A549 (cell line): ENCODE results near the gene IFI44L. TPM values are rescaled to one million over a fixed set of nuclear protein-coding genes. Genes with fewer than 3 reads are reported as not detected.
A peak's percentile ranks its signal among the peaks of the same experiment; 100 is the strongest.

ENCODE experiments used
- ATAC-seq, 2 experiments: fragments of 200-7000 bp in 1 of 2; fragments of >200 bp in 1 of 2; cut with Nextera tagmentation in 1 of 2; cut with Tn5 transposase in 1 of 2; 3 replicates each; pipeline versions ENCODE4 v1.8.0 to v1.9.1; 2018 to 2020; ENCODE audit warnings: mild to moderate bottlenecking in 1 of 2, moderate library complexity in 1 of 2
- CTCF ChIA-PET: fragments of 300-600 bp; sonication (Branson Sonifier 250); formaldehyde crosslinking; extraction: SDS; loops from one replicate; lab custom pipeline; 2021; ENCODE audit warnings: antibody characterized with exemption, inconsistent platforms; lab: Yijun Ruan, JAX
- POLR2A ChIA-PET: fragments of 350-600 bp; formaldehyde crosslinking; extraction: SDS; loops from one replicate; lab custom pipeline; 2021; ENCODE audit warnings: antibody characterized with exemption, inconsistent platforms; lab: Yijun Ruan, JAX
- DNase-seq, 2 experiments: peaks; one replicate each; pipeline versions ENCODE4 v3.0.0 to v3.0.0-alpha.2; 2011 to 2016; ENCODE audit warnings: low read depth in 1 of 2, low spot score in 1 of 2
- FAIRE-seq: peaks from 2 replicates; lab custom pipeline; 2011; peaks lifted over from hg19 to GRCh38; lab: Jason Lieb, UNC
- H3K27ac ChIP-seq, 2 experiments: fragments of >200 bp; sonication (Bioruptor Twin); formaldehyde crosslinking; 3 replicates each; pipeline ENCODE4 v1.5.1; 2016 to 2017
- H3K4me1 ChIP-seq: fragments of >200 bp; sonication (Bioruptor Twin); formaldehyde crosslinking; 3 replicates; pipeline ENCODE4 v1.6.1; 2016
- H3K4me2 ChIP-seq: fragments of >200 bp; sonication (Bioruptor Twin); formaldehyde crosslinking; 3 replicates; pipeline ENCODE4 v1.6.1; 2016
- H3K4me3 ChIP-seq: fragments of >200 bp; sonication (Bioruptor Twin); formaldehyde crosslinking; 3 replicates; pipeline ENCODE4 v1.5.1; 2016
- H3K9me3 ChIP-seq: fragments of >200 bp; sonication (Bioruptor Twin); formaldehyde crosslinking; 3 replicates; pipeline ENCODE4 v1.6.1; 2016
- CBX2 ChIP-seq: fragments of 200-600 bp; sonication (generic); IDR thresholded peaks from 2 replicates; pipeline ENCODE4 v1.6.1; 2016; ENCODE audit warnings: low read depth, mild to moderate bottlenecking, borderline replicate concordance
- CEBPB ChIP-seq, 2 experiments: fragments of >200 bp in 1 of 2; sonication (Bioruptor Twin) in 1 of 2; formaldehyde crosslinking in 1 of 2; IDR thresholded peaks; 2 replicates each; pipeline ENCODE4 v1.6.1; 2012 to 2016
- CHD2 ChIP-seq: fragments of 150-350 bp; IDR thresholded peaks from 2 replicates; pipeline ENCODE4 v1.6.1; 2014; ENCODE audit warnings: low read length; ENCODE audit not compliant: partially characterized antibody
- CHD4 ChIP-seq: fragments of 200-600 bp; sonication (generic); IDR thresholded peaks from 2 replicates; pipeline ENCODE4 v1.6.1; 2016; ENCODE audit warnings: antibody characterized with exemption, mild to moderate bottlenecking, borderline replicate concordance
- EP300 ChIP-seq, 2 experiments: fragments of >200 bp; sonication (Bioruptor Twin); formaldehyde crosslinking; IDR thresholded peaks; 2 replicates in 1 of 2; 3 replicates in 1 of 2; pipeline ENCODE4 v1.6.1; 2016 to 2017
- FOSL2 ChIP-seq, 2 experiments: fragments of 450-650 bp in 1 of 2; fragments of >200 bp in 1 of 2; sonication (Bioruptor Twin) in 1 of 2; formaldehyde crosslinking; IDR thresholded peaks; 2 replicates each; pipeline versions ENCODE4 v1.5.0 to v1.6.1; 2016 to 2020; ENCODE audit warnings: mild to moderate bottlenecking in 1 of 2, moderate library complexity in 1 of 2
- FOXS1 ChIP-seq: fragments of 250-450 bp; sonication (Bioruptor Pico); IDR thresholded peaks from 2 replicates; pipeline ENCODE4 v1.5.0; 2020; ENCODE audit warnings: mild to moderate bottlenecking, moderate library complexity
- GATA3 ChIP-seq: IDR thresholded peaks from 2 replicates; pipeline ENCODE4 v1.6.1; 2012; ENCODE audit warnings: borderline replicate concordance
- HEYL ChIP-seq: fragments of 250-450 bp; sonication (Bioruptor Pico); IDR thresholded peaks from 2 replicates; pipeline ENCODE4 v1.8.0; 2021; ENCODE audit warnings: mild to moderate bottlenecking, moderate library complexity
- HOXA7 ChIP-seq: fragments of 250-450 bp; sonication (Bioruptor Pico); IDR thresholded peaks from 2 replicates; pipeline ENCODE4 v1.5.0; 2020; ENCODE audit warnings: mild to moderate bottlenecking, moderate library complexity
- JUN ChIP-seq, 2 experiments: fragments of >200 bp; sonication (Bioruptor Twin); formaldehyde crosslinking; IDR thresholded peaks; 2 replicates in 1 of 2; 3 replicates in 1 of 2; pipeline ENCODE4 v1.6.1; 2016 to 2017
- KDM1A ChIP-seq: fragments of 200-600 bp; sonication (generic); IDR thresholded peaks from 2 replicates; pipeline ENCODE4 v1.6.1; 2016; ENCODE audit warnings: low read depth, mild to moderate bottlenecking
- KDM5A ChIP-seq: fragments of 200-600 bp; sonication (generic); IDR thresholded peaks from 2 replicates; pipeline ENCODE4 v1.6.1; 2016; ENCODE audit warnings: antibody characterized with exemption, mild to moderate bottlenecking
- MAFK ChIP-seq: fragments of 450-650 bp; IDR thresholded peaks from 2 replicates; pipeline ENCODE4 v1.6.1; 2014; ENCODE audit not compliant: partially characterized antibody
- NR3C1 ChIP-seq: fragments of >200 bp; sonication (Bioruptor Twin); formaldehyde crosslinking; IDR thresholded peaks from 3 replicates; pipeline ENCODE4 v1.6.1; 2017
- POLR2AphosphoS2 ChIP-seq: conservative IDR thresholded peaks from 2 replicates; pipeline ENCODE4 v1.6.1; 2012; ENCODE audit warnings: low read length, improper control_type of control experiment, inconsistent platforms
- RAD21 ChIP-seq, 2 experiments: fragments of >200 bp in 1 of 2; sonication (Bioruptor Twin) in 1 of 2; formaldehyde crosslinking in 1 of 2; IDR thresholded peaks in 1 of 2; conservative IDR thresholded peaks in 1 of 2; 2 replicates in 1 of 2; 3 replicates in 1 of 2; pipeline ENCODE4 v1.6.1; 2012 to 2018; ENCODE audit warnings: inconsistent platforms in 1 of 2
- RNF2 ChIP-seq: fragments of 200-600 bp; sonication (generic); IDR thresholded peaks from 2 replicates; pipeline ENCODE4 v1.6.1; 2016; ENCODE audit warnings: low read depth, mild to moderate bottlenecking, antibody characterized with exemption, moderate library complexity, borderline replicate concordance
- SMC3 ChIP-seq: fragments of >200 bp; sonication (Bioruptor Twin); formaldehyde crosslinking; IDR thresholded peaks from 3 replicates; pipeline ENCODE4 v1.6.1; 2018; ENCODE audit warnings: inconsistent platforms
- SREBF2 ChIP-seq: fragments of 450-650 bp; IDR thresholded peaks from 2 replicates; pipeline ENCODE4 v1.6.1; 2014; ENCODE audit warnings: mild to moderate bottlenecking, moderate library complexity
- WGBS: methylation state at CpG from one replicate; pipeline ENCODE4 v1.1.6; 2017; ENCODE audit errors: missing lambda C conversion rate; 5-methylcytosine and 5-hydroxymethylcytosine counted together
- polyA plus RNA-seq, 4 experiments: library from polyadenylated mRNA; depleted of rRNA in 3 of 4; stranded (reverse); fragments of >200 nt; fragmentation: RNase III in 1 of 4; extraction: RNeasy Plus Mini Kit Qiagen cat#74134 plus additional on column Dnase treatment in 1 of 4; gene quantifications; 2 replicates in 3 of 4; 3 replicates in 1 of 4; pipeline ENCODE4 v1.2.3, GENCODE V29; 2011 to 2017
- TF ChIP-seq, protein P1 (sequence below): IDR thresholded peaks from 2 replicates; pipeline ENCODE4 v1.6.1; 2012
- TF ChIP-seq, protein P2 (sequence below): fragments of >200 bp; sonication (Bioruptor Twin); formaldehyde crosslinking; IDR thresholded peaks from 3 replicates; pipeline ENCODE4 v1.5.1; 2016

Gene IFI44L
- polyA plus RNA-seq, 2 of the 4 experiments (the other 2 are of a cell fraction) = 0.05 TPM; not detected in 1

DNA sequence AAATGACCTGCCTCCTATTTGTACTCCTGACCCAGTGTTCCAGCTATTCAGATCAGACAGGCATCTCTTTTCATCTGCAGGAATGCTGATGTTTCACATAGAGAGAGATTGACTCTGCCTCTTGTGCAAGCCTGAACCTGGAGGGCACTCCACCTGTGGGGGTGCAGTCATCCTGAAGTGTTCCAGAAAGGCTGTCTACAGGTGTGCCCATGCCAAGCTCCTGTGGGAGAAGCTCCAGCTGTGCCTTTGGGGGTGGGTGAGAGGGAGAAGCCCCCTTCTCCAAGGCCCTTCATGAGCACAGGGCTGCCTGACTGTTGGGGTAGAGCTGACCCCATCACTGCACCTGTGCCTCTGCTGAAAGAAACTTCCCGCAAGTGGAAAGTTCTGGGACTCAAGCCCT lies 52.2 kb downstream of the IFI44L start:
- Histone ChIP-seq H3K4me2 (no peak overlapping the region), H3K4me3 (no peak overlapping the region), H3K9me3 (no peaks in the 10 kb centered on the region), H3K27ac (no peak overlapping the region), H3K4me1 (no peaks in the 10 kb centered on the region)
- ChIA-PET CTCF (interaction anchor here (1.0 to 2.2 kb wide), 5 partner anchors 10 to 541 kb away, joined by 3 to 8 read pairs (median 5); no protein-coding TSS in a partner anchor), POLR2A (no interaction called here)
- WGBS = 86% methylated on average over 1 of the region's 1 CpG
- DNase-seq (no peak), FAIRE-seq (no peak), ATAC-seq (no peak)
- TF ChIP-seq CHD4 (no peak), JUN (IDR thresholded peaks at IDR 0.05) (no peak), CHD2 (no peak)

DNA sequence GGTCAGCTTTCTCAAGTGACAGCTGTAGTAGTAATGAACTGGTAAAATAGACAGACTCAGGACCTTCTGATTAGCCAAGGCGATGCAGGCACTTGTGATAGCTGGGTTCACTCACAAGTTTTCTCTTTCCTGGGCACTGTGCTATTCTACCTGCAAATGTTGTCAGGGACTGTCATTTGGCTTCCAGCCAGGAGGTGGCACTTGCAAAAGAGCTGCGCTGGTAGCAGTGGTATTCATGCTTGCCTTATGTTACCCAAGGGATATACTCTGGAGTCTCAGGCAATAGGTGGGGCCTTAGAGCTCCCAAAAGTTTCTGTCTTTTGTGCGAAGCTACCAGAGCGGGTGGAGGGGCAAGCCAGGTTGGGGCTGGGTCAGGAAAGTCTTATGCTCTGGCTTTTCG lies 52.9 kb downstream of the IFI44L start:
- WGBS = 40% methylated on average over 3 of the region's 5 CpGs
- no peak overlapping the region for H3K4me3 ChIP-seq
- TF ChIP-seq CEBPB (IDR thresholded peaks at IDR 0.05) (no peak), GATA3 (no peak), HOXA7 (CRISPR knock-in tag) (no peak), EP300 (IDR thresholded peaks at IDR 0.05) (no peak), FOSL2 (IDR thresholded peaks at IDR 0.05) (no peak), FOSL2 (CRISPR knock-in tag; IDR thresholded peaks at IDR 0.05) (no peak), CBX2 (no peak), RNF2 (no peak), SREBF2 (no peak), CHD2 (no peak), HEYL (CRISPR knock-in tag) (no peak), FOXS1 (CRISPR knock-in tag) (no peak), JUN (IDR thresholded peaks at IDR 0.05) (no peak), KDM1A (no peak), KDM5A (no peak)
- TF ChIP-seq, protein P1, sequence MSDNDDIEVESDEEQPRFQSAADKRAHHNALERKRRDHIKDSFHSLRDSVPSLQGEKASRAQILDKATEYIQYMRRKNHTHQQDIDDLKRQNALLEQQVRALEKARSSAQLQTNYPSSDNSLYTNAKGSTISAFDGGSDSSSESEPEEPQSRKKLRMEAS = no peak
- TF ChIP-seq, all 56 proteins: peak for 0
- FAIRE-seq (no peak), ATAC-seq (no peak), DNase-seq (peak in 1 of 2 experiments; percentile 0)
- Histone ChIP-seq H3K4me2 (no peak overlapping the region), H3K4me1 (no peaks in the 10 kb centered on the region), H3K27ac (no peak overlapping the region), H3K9me3 (no peaks in the 10 kb centered on the region)
- ChIA-PET CTCF (interaction anchor here (1.1 to 2.2 kb wide), 5 partner anchors 9 to 542 kb away, joined by 3 to 8 read pairs (median 5); no protein-coding TSS in a partner anchor), POLR2A (no interaction called here)

DNA sequence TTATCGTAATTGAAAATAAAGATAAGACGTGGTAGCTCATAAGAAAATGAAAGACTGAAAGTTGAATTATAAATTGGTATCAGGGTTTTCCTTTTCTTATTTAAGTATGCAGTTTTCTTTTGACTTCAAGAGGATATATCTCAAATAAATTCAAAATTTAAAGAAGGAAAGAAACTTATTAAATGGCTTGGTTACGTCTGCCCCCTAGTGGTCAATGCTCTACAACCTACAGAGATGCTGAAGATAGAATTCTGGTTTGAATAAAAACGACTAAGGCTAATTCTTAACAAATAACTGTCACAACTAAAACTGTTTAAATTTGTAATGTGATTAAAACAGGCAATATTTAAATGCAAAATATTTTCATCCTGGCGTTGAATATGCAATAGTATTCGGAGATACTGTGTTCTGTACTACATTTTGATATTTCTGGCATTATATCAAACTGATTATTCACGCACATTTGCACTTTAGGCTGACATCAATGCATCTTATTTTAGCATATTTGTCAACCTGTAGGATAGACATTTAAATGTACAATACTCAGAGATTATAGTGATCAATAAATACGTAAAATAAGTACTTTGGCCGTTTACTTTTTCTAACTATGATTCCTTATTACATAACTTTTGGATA lies 56.2 kb downstream of the IFI44L start:
- 22% methylated on average over 9 of the region's 9 CpGs for WGBS
- ATAC-seq = peak; percentile 59 to 66; a peak in 3 of 6 replicates
- no peaks in the 10 kb centered on the region for H3K9me3 ChIP-seq
- no peak for FAIRE-seq
- no peaks in the 10 kb centered on the region for H3K4me1 ChIP-seq
- POLR2A ChIA-PET = no interaction called here
- H3K4me3 ChIP-seq = no peak overlapping the region
- DNase-seq = peak; percentile 12 to 59
- CTCF ChIA-PET = interaction anchor here (0.6 to 2.9 kb wide), 9 partner anchors 10 to 545 kb away, joined by 3 to 14 read pairs (median 4); partner anchors contain the start of gene IFI44L
- no peak overlapping the region for H3K27ac ChIP-seq
- peak; percentile 67 to 73 for TF ChIP-seq RAD21 (conservative IDR thresholded peaks at IDR 0.05 in 1 of 2, IDR thresholded peaks at IDR 0.05 in 1 of 2)
- peak; percentile 62 for TF ChIP-seq SMC3
- TF ChIP-seq POLR2AphosphoS2 = no peak
- no peak for TF ChIP-seq FOSL2 (IDR thresholded peaks at IDR 0.05)
- no peak for TF ChIP-seq FOSL2 (CRISPR knock-in tag; IDR thresholded peaks at IDR 0.05)
- TF ChIP-seq, protein P2, sequence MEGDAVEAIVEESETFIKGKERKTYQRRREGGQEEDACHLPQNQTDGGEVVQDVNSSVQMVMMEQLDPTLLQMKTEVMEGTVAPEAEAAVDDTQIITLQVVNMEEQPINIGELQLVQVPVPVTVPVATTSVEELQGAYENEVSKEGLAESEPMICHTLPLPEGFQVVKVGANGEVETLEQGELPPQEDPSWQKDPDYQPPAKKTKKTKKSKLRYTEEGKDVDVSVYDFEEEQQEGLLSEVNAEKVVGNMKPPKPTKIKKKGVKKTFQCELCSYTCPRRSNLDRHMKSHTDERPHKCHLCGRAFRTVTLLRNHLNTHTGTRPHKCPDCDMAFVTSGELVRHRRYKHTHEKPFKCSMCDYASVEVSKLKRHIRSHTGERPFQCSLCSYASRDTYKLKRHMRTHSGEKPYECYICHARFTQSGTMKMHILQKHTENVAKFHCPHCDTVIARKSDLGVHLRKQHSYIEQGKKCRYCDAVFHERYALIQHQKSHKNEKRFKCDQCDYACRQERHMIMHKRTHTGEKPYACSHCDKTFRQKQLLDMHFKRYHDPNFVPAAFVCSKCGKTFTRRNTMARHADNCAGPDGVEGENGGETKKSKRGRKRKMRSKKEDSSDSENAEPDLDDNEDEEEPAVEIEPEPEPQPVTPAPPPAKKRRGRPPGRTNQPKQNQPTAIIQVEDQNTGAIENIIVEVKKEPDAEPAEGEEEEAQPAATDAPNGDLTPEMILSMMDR = peak; percentile 77
- TF ChIP-seq NR3C1 = no peak
- no peak for TF ChIP-seq MAFK
- H3K4me2 ChIP-seq = no peak overlapping the region
